Measurements from ENCODE around the gene THY1. TPM values are rescaled to one million over a fixed set of nuclear protein-coding genes. Genes with fewer than 3 reads are reported as not detected.

THY1 gene
- total RNA-seq, 1 donor from 2014 or later, result 121 TPM

DNA sequence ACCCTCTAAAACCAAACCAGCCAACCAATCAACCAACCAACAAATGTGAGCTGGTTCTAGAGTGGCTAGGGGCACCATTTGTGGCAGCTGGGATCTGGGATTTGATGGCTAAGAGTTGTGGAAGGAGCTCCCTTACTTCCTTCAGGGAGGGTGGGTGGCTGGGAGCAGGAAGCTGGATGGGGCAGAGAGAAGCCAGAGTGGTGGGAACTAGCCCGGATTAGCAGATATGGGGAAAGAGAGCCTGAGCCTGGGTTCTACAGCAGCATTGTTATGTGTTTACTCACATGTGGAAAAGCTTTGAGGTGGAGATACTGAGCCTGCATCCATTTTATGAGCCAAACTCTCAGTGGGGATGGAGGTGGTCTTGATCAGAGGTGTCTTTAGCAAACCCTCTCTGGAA, 30.9 kb upstream of the THY1 start:
- Mint-ChIP-seq H3K36me3 (no peaks in the 10 kb centered on the region), H3K4me3 (no peak overlapping the region), H3K27ac (no peak overlapping the region), H3K4me1 (peaks cover 5% of the 10 kb centered on the region), H3K9me3 (no peaks in the 10 kb centered on the region), H3K27me3 (ENCODE audit: low read depth) (no peaks in the 10 kb centered on the region)
- no peak for DNase-seq (ENCODE audit: low spot score in 2 of 2, unreplicated experiment in 2 of 2)
- TF ChIP-seq, protein P1, sequence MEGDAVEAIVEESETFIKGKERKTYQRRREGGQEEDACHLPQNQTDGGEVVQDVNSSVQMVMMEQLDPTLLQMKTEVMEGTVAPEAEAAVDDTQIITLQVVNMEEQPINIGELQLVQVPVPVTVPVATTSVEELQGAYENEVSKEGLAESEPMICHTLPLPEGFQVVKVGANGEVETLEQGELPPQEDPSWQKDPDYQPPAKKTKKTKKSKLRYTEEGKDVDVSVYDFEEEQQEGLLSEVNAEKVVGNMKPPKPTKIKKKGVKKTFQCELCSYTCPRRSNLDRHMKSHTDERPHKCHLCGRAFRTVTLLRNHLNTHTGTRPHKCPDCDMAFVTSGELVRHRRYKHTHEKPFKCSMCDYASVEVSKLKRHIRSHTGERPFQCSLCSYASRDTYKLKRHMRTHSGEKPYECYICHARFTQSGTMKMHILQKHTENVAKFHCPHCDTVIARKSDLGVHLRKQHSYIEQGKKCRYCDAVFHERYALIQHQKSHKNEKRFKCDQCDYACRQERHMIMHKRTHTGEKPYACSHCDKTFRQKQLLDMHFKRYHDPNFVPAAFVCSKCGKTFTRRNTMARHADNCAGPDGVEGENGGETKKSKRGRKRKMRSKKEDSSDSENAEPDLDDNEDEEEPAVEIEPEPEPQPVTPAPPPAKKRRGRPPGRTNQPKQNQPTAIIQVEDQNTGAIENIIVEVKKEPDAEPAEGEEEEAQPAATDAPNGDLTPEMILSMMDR (IDR thresholded peaks at IDR 0.05; ENCODE audit: unreplicated experiment), result no peak

DNA sequence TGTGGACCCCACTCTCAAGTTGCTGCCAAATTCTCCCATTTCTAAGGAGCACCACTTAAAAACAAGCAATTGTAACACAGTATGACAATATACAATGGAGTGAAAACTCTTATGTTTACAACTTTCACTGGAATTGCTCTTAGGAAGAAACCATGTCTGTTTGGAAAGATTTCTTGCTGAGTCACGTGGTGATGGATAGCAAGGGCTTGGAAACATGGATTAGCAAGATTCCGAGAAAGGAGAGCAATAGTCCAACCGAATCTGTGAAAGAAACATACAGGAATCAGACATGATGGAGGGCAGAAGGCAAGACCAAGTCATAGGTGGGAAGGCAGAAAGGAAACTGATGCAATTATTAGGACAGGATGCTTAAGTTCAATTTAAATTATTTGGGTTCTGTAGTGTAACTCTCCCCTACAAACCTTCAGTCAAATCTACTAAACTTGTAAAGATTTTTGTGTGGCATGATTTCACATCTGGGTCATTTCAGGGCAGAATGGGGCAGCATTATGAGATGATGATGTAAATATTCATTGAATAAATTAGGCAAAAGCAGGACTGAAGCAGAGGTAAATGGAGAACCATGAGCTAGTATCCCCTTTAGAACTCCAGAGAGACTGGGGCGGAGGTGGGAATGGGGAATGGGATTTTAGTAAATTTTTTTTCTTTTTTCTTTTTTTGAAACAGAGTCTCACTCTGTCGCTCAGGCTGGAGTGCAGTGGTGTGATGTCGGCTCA, 27.8 kb upstream of the THY1 start:
- Mint-ChIP-seq H3K36me3 (no peaks in the 10 kb centered on the region), H3K27ac (no peak overlapping the region), H3K4me1 (peaks cover 31% of the 10 kb centered on the region), H3K9me3 (no peaks in the 10 kb centered on the region), H3K27me3 (ENCODE audit: low read depth) (no peaks in the 10 kb centered on the region), H3K4me3 (no peak overlapping the region)
- DNase-seq (ENCODE audit: low spot score in 2 of 2, unreplicated experiment in 2 of 2), result no peak
- TF ChIP-seq, protein P1 (IDR thresholded peaks at IDR 0.05; ENCODE audit: unreplicated experiment), result no peak

DNA sequence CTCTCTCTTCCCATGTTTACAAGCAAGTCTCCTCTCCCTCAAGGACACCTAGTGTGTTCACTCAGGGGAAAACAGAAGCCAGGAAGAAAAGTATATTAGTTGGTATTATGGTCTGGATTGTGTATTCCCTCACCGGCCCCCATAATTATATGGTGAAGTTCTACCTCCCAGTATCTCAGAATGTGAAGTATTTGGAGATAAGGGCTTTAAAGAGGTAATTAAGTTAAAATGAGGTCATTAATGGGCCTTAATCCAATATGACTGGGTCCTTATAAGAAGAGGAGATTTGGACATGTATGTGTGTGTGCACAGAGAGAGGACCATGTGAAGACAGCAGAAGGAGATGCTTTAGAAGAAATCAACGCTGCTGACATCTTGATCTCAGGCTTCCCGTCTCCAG, 26.5 kb upstream of the THY1 start:
- no peak for DNase-seq (ENCODE audit: low spot score in 2 of 2, unreplicated experiment in 2 of 2)
- TF ChIP-seq, protein P1 (IDR thresholded peaks at IDR 0.05; ENCODE audit: unreplicated experiment), result no peak
- no peak overlapping the region for H3K4me3 Mint-ChIP-seq
- H3K4me1 Mint-ChIP-seq, result peaks cover 38% of the 10 kb centered on the region
- H3K36me3 Mint-ChIP-seq, result no peaks in the 10 kb centered on the region
- no peak overlapping the region for H3K27ac Mint-ChIP-seq
- no peaks in the 10 kb centered on the region for H3K9me3 Mint-ChIP-seq
- no peaks in the 10 kb centered on the region for H3K27me3 Mint-ChIP-seq (ENCODE audit: low read depth)

DNA sequence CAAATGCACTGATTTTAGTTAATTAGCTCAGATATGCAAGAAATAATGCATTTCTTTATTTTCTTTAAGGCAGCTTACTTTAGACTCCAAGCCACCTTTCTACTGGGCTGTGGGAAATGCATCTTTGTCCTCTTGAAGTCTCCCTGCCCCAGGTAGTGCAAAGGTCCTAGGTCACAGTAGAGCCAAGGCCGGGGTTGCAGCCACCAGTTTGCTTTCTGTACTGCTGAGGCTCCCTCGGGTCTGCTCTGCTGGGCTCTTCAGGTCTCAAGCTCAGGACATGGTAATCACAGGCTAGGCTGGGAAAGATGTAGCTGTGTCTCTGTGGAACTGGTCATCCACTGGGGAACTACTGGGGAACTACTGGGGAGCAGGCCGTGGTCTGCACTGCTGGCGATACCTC, 25.4 kb upstream of the THY1 start:
- no peaks in the 10 kb centered on the region for H3K27me3 Mint-ChIP-seq (ENCODE audit: low read depth)
- H3K9me3 Mint-ChIP-seq, result peaks cover 3% of the 10 kb centered on the region
- H3K4me3 Mint-ChIP-seq, result no peak overlapping the region
- TF ChIP-seq, protein P1 (IDR thresholded peaks at IDR 0.05; ENCODE audit: unreplicated experiment), result no peak
- no peak for DNase-seq (ENCODE audit: low spot score in 2 of 2, unreplicated experiment in 2 of 2)
- no peaks in the 10 kb centered on the region for H3K36me3 Mint-ChIP-seq
- H3K27ac Mint-ChIP-seq, result peak overlapping the region; percentile 91
- H3K4me1 Mint-ChIP-seq, result peaks cover 38% of the 10 kb centered on the region

DNA sequence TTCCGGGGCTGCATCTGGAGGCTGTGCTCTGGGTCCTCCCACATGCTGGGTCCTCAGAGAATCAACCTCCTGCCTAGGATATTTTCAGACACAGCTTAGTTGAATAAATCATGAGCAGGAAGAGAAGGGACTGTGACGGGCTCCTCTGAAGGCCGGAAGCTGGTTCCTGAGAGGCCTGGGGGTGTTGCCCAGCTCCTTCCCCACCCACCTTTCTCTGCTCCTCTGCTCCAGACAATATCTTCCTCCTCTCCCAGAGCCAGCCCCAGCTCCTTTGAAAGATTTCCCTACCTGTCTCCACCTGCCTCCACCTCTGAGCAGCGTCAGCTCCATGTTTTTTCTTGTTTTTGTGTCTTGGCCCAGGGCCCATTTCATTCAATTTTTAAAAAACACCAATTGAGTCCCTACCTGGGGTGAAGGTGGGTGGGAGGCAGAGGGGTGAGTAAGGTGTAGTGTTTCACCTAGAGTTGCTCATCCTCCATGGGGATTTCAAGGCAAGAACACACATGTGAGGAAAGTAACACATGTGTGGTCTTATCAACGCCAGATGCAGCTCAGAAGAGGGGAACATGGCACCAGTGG, 24.8 kb upstream of the THY1 start:
- Mint-ChIP-seq H3K27me3 (ENCODE audit: low read depth) (no peaks in the 10 kb centered on the region), H3K27ac (peak overlapping the region; percentile 91), H3K36me3 (no peaks in the 10 kb centered on the region), H3K4me1 (peaks cover 38% of the 10 kb centered on the region), H3K4me3 (no peak overlapping the region), H3K9me3 (peaks cover 4% of the 10 kb centered on the region)
- TF ChIP-seq, protein P1 (IDR thresholded peaks at IDR 0.05; ENCODE audit: unreplicated experiment), result no peak
- no peak for DNase-seq (ENCODE audit: low spot score in 2 of 2, unreplicated experiment in 2 of 2)

All from mesothelial cell of epicardium (in vitro differentiated cells).